HFF-Myc (cell line): Measurements from ENCODE around the gene OR13C5.
"Not testable (repeated sequence)": the region's sequence is repeated elsewhere in the genome, so short reads cannot be mapped to it uniquely, and the experiment has no call there.

Experiments used
- DNase-seq: peaks from one replicate; pipeline ENCODE4 v3.0.0-alpha.2; 2011; ENCODE audit warnings: low read depth; ENCODE audit errors: extremely low read depth
- H3K4me3 ChIP-seq: replicated peaks from 2 replicates; pipeline ENCODE4 v1.5.1; 2011; ENCODE audit warnings: low read depth, mild to moderate bottlenecking, control low read depth, low read length
- TF ChIP-seq, protein P1 (sequence below): IDR thresholded peaks from 2 replicates; pipeline ENCODE4 v1.5.1; 2012; ENCODE audit warnings: mild to moderate bottlenecking, low read depth, low read length, control low read depth; ENCODE audit errors: missing control alignments

Gene OR13C5, protein sequence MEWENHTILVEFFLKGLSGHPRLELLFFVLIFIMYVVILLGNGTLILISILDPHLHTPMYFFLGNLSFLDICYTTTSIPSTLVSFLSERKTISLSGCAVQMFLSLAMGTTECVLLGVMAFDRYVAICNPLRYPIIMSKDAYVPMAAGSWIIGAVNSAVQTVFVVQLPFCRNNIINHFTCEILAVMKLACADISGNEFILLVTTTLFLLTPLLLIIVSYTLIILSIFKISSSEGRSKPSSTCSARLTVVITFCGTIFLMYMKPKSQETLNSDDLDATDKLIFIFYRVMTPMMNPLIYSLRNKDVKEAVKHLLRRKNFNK

GRCh38 chr9:104599313-104599712, at the start of gene OR13C5:
TSS of gene OR13C5 (minus strand) at chr9:104599413. CDS start at chr9:104599413, 0 bp downstream.
- DNase-seq, H3K4me3 ChIP-seq: not testable (repeated sequence)

GRCh38 chr9:104635456-104635855, 36.2 kb upstream of the OR13C5 start:
- no peak for DNase-seq
- TF ChIP-seq, protein P1, sequence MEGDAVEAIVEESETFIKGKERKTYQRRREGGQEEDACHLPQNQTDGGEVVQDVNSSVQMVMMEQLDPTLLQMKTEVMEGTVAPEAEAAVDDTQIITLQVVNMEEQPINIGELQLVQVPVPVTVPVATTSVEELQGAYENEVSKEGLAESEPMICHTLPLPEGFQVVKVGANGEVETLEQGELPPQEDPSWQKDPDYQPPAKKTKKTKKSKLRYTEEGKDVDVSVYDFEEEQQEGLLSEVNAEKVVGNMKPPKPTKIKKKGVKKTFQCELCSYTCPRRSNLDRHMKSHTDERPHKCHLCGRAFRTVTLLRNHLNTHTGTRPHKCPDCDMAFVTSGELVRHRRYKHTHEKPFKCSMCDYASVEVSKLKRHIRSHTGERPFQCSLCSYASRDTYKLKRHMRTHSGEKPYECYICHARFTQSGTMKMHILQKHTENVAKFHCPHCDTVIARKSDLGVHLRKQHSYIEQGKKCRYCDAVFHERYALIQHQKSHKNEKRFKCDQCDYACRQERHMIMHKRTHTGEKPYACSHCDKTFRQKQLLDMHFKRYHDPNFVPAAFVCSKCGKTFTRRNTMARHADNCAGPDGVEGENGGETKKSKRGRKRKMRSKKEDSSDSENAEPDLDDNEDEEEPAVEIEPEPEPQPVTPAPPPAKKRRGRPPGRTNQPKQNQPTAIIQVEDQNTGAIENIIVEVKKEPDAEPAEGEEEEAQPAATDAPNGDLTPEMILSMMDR: no peak
- H3K4me3 ChIP-seq: no peak overlapping the region

DNA sequence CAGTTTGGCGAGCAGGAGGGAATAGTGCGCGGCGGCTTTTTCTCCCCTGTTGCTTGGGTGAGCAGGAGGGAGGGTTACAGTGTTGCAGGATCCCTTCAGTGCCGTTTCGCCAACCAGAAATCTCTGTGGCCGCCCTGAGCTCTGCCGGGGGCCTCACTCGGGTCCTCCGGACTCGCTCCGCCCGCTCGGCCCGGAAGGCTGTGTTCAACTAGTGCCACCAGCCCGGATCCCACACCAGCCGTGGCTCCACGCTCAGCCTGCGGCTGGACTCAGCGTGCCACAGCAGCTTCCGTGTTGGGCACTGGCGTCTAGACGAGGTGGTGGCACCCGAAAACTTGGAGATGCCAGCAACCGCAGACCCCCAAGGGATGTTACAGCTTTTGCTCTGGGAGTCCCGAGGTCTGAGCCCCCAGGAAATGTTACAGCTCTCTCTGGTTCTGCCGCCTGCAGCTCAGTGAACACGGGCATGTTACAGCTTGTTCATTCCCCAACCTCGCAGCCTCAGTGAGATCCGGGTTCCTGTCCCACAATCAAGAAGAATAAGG, 34.8 kb upstream of the OR13C5 start:
- H3K4me3 ChIP-seq: no peak overlapping the region
- TF ChIP-seq, protein P1: no peak
- no peak for DNase-seq

DNA sequence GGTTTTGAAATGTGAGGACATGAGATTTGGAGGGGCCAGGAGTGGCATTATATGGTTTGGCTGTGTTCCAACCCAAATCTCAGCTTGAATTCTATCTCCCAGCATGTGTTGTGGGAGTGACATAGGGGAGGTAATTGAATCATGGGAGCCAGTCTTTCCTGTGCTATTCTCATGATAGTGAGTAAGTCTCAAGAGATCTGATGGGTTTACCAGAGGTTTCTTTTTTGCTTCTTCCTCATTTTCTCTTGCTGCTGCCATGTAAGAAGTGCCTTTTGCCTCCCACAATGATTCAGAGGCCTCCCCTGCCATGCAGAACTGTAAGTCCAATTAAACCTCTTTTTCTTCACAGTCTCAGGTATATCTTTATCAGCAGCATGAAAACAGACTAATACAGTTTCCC, 26.8 kb upstream of the OR13C5 start:
- H3K4me3 ChIP-seq, DNase-seq: not testable (repeated sequence)

DNA sequence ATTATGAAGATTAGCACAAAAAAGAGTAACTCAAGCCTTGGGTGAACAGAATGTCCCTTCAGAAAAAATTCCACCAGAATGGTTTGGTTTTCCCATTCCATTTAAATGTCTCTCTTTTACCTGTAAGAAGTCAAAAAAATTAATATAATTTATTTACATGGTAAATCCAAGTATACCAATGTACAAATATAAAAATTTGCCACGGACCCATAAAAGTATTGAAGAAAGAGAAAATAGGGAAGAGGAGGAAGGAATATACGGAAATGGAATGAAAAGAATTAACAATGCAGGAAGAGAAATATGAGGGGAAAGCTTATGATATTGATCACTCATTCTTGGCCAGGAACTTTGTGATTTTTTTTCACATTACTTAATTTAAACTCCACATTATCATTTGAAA, 18.9 kb upstream of the OR13C5 start, which contains the start of gene OR13C9:
Gene OR13C9, minus strand, starts transcription at position 101 of the 400 bp plus-strand sequence. Its CDS starts 0 bp downstream, at position 101.
- TF ChIP-seq, protein P1: no peak
- DNase-seq: no peak
- H3K4me3 ChIP-seq: no peak within 1 kb of the TSS

GRCh38 chr9:104617418-104617817, 18.2 kb upstream of the OR13C5 start:
- no peak for DNase-seq
- TF ChIP-seq, protein P1: no peak
- no peak overlapping the region for H3K4me3 ChIP-seq

- no peak overlapping the region for H3K4me3 ChIP-seq
- DNase-seq: no peak
- TF ChIP-seq, protein P1: no peak
These were observed 12.0 kb upstream of the OR13C5 start for GRCh38 chr9:104611213-104611612.

- TF ChIP-seq, protein P1: no peak
- DNase-seq: no peak
- H3K4me3 ChIP-seq: no peak overlapping the region
These were observed 9.1 kb upstream of the OR13C5 start for GRCh38 chr9:104608336-104608735.
